Subcutaneous preadipocyte (primary cell): ENCODE data around the gene SMARCD1. TPM values are rescaled to one million over a fixed set of nuclear protein-coding genes. Genes with fewer than 3 reads are reported as not detected.

Experiments
- total RNA-seq: library from RNA; depleted of rRNA; stranded (reverse); fragments of >200 nt; gene quantifications from 2 replicates; pipeline ENCODE4 v1.2.3, GENCODE V29; 2012

Gene SMARCD1
- 41.5 and 55.1 TPM in 2 replicates for total RNA-seq

DNA sequence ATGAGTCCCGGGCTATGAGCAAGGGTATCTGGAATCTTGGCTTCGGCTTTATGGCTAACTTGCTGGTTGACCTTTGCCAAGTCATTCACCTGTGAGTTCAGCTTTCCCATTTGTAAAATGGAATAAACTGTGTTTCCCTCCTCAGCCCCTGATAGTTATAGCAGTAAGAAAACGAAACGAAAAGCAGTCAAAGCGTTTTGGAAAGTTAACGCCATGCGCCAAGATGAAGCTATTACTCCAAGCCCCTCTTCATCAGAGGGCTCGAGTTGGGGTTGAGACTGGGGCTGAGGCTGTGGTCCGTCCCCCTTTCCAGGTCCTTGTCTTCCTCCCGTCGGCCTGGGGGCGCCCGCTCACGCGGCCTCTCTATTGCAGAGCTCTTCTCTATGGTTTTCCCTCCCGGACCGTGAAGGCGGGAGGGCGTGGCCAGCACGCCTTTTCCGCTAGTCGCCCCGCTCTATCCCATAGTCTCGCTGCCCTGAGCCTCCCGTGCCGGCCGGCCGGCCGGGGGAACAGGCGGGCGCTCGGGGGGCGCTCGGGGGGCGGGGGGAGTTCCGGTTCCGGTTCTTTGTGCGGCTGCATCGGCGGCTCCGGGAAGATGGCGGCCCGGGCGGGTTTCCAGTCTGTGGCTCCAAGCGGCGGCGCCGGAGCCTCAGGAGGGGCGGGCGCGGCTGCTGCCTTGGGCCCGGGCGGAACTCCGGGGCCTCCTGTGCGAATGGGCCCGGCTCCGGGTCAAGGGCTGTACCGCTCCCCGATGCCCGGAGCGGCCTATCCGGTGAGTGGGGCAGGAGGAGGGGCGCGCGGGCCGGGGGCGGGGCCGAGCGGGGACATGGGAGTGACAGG is at the start of gene SMARCD1:
Gene SMARCD1 (plus strand): TSS at position 568 of the 840 bp plus-strand sequence. CDS start 28 bp downstream, at position 596.

DNA sequence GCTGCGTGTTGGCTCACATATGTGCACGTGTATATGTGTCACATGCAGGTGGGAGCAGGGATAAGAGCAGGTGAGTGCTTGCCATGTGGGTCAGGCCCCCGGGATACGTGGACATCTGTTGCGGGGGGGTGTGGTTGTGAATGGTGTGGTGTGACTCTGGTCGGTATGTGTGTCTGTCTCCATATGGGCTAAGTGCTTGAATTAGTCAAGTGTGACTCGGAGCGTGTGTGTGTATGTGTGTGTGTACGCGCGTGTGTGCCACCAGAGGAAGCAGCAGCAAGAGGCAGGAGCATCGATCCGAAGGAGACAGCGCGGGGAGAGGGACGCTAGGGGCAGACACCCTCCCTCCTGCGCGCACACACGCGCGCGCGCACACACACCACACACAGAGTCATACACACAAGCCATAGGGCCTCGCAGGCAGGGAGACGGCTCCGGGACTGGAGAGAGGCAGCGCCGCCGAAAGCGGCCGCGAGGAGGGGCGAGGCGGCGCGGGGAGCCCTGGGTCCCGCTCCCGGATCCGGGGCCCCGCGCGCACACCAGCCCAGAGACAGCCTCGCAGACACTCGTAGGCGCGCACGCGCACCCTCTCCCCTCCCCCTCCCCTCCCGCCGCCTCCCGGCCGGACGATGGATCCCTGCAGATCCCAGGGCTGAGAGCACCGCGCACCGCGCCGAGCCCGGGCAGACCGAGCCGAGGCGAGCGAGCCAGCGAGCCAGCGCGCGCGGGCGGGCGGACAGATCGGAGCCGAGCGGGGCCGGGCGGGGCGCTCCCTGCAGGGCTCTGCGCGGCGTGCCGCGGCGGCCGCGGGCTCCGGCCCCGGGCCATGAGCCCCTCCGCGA is 27.9 kb upstream of the SMARCD1 start, which contains the start of gene ASIC1:
Gene ASIC1 (plus strand): TSS at position 597 of the 842 bp plus-strand sequence. CDS start 1,171 bp downstream, outside the sequence.

DNA sequence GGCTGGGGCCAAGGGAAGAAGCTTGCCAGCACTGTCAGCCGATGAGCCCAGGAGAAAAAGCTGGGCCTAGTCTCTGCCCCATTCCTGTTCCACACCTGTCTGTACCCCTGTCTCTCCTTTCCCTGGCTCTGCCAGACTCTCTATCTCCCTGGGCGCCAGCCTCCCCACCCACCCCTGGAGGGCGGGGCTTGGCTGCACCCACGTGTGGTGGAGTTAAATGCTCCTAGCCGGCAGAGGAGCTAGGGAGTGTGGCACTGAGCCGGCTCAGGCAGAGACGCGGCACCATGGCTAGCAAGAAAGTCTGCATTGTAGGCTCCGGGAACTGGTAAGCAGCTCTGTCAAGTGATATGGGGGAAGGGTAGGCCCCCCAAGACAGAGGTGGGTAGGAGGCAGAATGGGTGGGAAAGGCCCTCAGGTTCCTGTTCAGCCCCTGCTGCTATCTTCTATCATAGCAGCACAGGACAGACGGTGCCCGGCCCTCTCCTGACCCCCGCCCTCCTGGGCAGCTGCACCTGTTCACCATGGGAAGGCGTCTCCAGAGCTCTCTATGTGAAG is 18.7 kb downstream of the SMARCD1 start, which contains the start of gene GPD1:
Gene GPD1 (plus strand): TSS at position 242 of the 555 bp plus-strand sequence. CDS start 43 bp downstream, at position 285.

DNA sequence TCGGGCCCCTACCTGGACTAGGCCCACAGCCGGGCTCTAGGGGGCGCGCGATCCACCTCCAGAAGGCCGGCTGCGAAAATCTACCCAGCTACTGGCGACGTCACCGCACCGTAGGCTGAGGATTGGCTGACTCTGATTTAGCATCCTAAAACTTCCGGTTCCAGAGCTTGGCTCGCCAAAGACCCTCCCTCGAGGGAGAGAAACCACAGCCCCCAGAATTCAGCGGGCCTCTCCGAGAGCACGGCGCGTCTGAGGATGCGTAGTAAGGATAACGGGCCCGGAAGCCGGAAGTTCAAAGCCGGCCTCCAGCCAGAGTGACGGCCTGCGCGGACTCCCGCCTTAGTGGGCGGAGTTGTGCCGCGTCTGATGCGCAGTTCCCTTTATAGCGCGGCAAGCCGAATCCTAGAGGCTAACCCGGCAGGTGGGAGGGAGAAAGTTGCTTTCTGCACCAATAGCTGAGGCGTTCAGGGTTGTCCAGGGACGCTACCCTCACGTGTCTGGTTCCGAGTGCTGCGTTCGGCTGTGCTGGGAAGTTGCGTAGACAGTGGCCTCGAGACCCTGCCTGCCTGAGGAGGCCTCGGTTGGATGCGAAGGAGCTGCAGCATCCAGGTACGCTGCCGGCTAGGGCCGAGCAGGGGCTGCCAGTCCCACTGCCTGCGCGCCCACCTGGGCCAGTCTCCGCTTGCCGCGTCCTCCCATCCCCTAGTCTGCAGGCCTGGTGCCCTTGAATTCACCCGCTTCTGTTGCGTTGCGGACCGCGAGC is 26.7 kb downstream of the SMARCD1 start, which contains the start of gene COX14:
Gene COX14 (plus strand): TSS at position 544 of the 763 bp plus-strand sequence. CDS start 7,808 bp downstream, outside the sequence.

Other genes with a start within 250 kb of the SMARCD1 start
- 2.9 and 3.3 TPM in 2 replicates for gene BCDIN3D, start 242.2 kb upstream of the SMARCD1 start, total RNA-seq
- gene FAIM2, start 181.4 kb upstream of the SMARCD1 start, total RNA-seq = 0.37 and 0.98 TPM in 2 replicates
- gene AQP2, start 134.6 kb upstream of the SMARCD1 start, total RNA-seq = not detected in 2 replicates
- gene AQP5, start 123.5 kb upstream of the SMARCD1 start, total RNA-seq = not detected in 2 replicates
- not detected in 2 replicates for gene AQP6, start 112.4 kb upstream of the SMARCD1 start, total RNA-seq
- 63.2 and 90.1 TPM in 2 replicates for gene RACGAP1, start 59.8 kb upstream of the SMARCD1 start, total RNA-seq
- gene ASIC1, start 27.7 kb upstream of the SMARCD1 start, total RNA-seq = 1.2 and 2.6 TPM in 2 replicates
- 0.37 and 0.39 TPM in 2 replicates for gene GPD1, start 18.7 kb downstream of the SMARCD1 start, total RNA-seq
- gene COX14, start 26.9 kb downstream of the SMARCD1 start, total RNA-seq = 19.5 and 36.0 TPM in 2 replicates
- 19.5 and 22.1 TPM in 2 replicates for gene CERS5, start 82.0 kb downstream of the SMARCD1 start, total RNA-seq
- gene LIMA1, start 198.2 kb downstream of the SMARCD1 start, total RNA-seq = 112 and 128 TPM in 2 replicates